Hematopoietic multipotent progenitor cell (in vitro differentiated cells): ENCODE data around the gene ETV6. TPM values are rescaled to one million over a fixed set of nuclear protein-coding genes. Genes with fewer than 3 reads are reported as not detected.

Source experiments
- DNase-seq, 3 donors: peaks; one replicate each; pipeline ENCODE4 v3.0.0-alpha.2; 2011 to 2015; ENCODE audit warnings: low read depth in 2 of 3, low spot score in 2 of 3
- total RNA-seq: library from RNA; depleted of rRNA; stranded (reverse); fragments of >200 nt; gene quantifications from one replicate; pipeline ENCODE4 v1.2.3, GENCODE V29; 2012

Gene ETV6
- total RNA-seq, 1 donor, result 99.9 TPM

GRCh38 chr12:11641522-11641921 lies 8.0 kb upstream of the ETV6 start:
- no peak for DNase-seq

GRCh38 chr12:11642785-11643184 lies 6.7 kb upstream of the ETV6 start:
- no peak for DNase-seq

GRCh38 chr12:11645391-11645790 lies 4.1 kb upstream of the ETV6 start:
- DNase-seq, result no peak

GRCh38 chr12:11648514-11649412 lies 711 bp upstream of the ETV6 start:
- peak; percentile 54 to 89 (median 80) for DNase-seq

GRCh38 chr12:11650286-11651281 lies 1.1 kb downstream of the ETV6 start:
- peak in 1 of 3 donors; percentile 69 for DNase-seq

- no peak for DNase-seq
Measured at GRCh38 chr12:11651381-11651780, 1.9 kb downstream of the ETV6 start.

GRCh38 chr12:11651785-11652184 lies 2.3 kb downstream of the ETV6 start:
- DNase-seq, result no peak

GRCh38 chr12:11652351-11653040 lies 3.0 kb downstream of the ETV6 start:
- peak in 1 of 3 donors; percentile 39 for DNase-seq

GRCh38 chr12:11653215-11653753 lies 3.8 kb downstream of the ETV6 start:
- DNase-seq, result peak in 2 of 3 donors; percentile 72 to 75

GRCh38 chr12:11654338-11654737 lies 4.9 kb downstream of the ETV6 start:
- DNase-seq, result no peak

GRCh38 chr12:11654802-11655201 lies 5.3 kb downstream of the ETV6 start:
- DNase-seq, result no peak

GRCh38 chr12:11655842-11656241 lies 6.4 kb downstream of the ETV6 start:
- DNase-seq, result no peak

GRCh38 chr12:11656550-11656949 lies 7.1 kb downstream of the ETV6 start:
- no peak for DNase-seq

- DNase-seq, result no peak
Measured at GRCh38 chr12:11657511-11657910, 8.0 kb downstream of the ETV6 start.

GRCh38 chr12:11658791-11659190 lies 9.3 kb downstream of the ETV6 start:
- DNase-seq, result no peak

- no peak for DNase-seq
Measured at GRCh38 chr12:11660624-11661023, 11.2 kb downstream of the ETV6 start.

GRCh38 chr12:11661491-11662089 lies 12.1 kb downstream of the ETV6 start:
- no peak for DNase-seq

GRCh38 chr12:11662369-11662768 lies 12.9 kb downstream of the ETV6 start:
- DNase-seq, result no peak

GRCh38 chr12:11663130-11663529 lies 13.7 kb downstream of the ETV6 start:
- no peak for DNase-seq

GRCh38 chr12:11664101-11664500 lies 14.6 kb downstream of the ETV6 start:
- no peak for DNase-seq
